Testis (tissue), 2 donors: Measurements from ENCODE around the gene ZNF821.

Source experiments
- CTCF ChIP-seq, 3 experiments: fragments of 450-650 bp in 2 of 3; fragments of 200-600 bp in 1 of 3; sonication (generic) in 1 of 3; IDR thresholded peaks; one replicate each; pipeline ENCODE4 v1.5.1; 2016 to 2019; ENCODE audit warnings: antibody characterized with exemption in 3 of 3, mild to moderate bottlenecking in 2 of 3, moderate library complexity in 1 of 3
- POLR2A ChIP-seq: fragments of 450-650 bp; IDR thresholded peaks from one replicate; pipeline ENCODE4 v1.6.1; 2017; ENCODE audit warnings: antibody characterized with exemption, mild to moderate bottlenecking, moderate library complexity

DNA sequence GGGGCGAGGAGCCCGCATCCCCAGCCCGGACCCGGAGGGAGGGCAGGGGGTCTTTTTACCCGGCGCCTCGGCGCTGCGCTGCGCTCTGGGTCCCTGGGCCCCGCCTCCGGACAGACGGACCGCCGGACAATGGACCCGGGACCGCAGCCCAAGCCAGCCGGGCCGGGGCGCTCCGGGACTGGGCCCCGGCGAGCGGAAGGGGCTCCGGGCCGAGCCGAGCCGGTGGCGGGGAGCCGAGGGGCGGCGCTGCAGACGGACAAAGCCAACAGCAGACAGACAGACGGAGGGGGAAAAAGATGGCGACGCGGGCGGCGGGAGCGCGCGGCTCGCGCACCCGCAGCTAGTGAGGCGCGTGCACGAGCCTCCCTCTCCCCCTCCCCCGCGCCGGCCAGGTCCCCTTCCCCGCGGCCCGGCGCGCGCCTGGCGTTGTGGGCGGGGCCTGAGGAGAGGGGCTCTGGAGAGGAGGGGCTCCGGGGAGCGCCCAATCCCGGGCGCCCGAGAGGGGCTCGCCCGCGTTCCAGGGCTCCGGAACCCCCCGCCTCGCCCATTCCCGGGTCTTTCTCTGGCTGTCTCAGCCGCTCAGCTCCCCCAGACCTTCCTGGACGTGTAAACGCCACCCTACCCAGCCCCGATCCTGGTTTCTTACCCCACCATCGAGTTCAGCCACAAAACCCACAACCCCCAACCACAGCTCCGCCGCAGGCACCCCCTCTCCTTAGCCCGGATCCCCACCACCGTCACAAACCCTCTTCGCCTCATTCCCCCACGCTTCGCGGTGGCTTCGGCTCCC is at the start of gene ZNF821:
- TF ChIP-seq CTCF (IDR thresholded peaks at IDR 0.05) (peak; percentile 29 to 56 (median 34)), POLR2A (no peak)
